Loucy (cell line): Measurements from ENCODE around the gene PPFIA3.

Experiments
- H2AFZ ChIP-seq: fragments of 200-600 bp; sonication (generic); 2 replicates; pipeline ENCODE4 v1.6.0; 2016; ENCODE audit warnings: antibody characterized with exemption, mild to moderate bottlenecking, low read length, moderate library complexity
- H3F3A ChIP-seq: fragments of 200-600 bp; 2 replicates; pipeline ENCODE4 v1.6.0; 2016; ENCODE audit warnings: antibody characterized with exemption, low read depth, mild to moderate bottlenecking
- H3K27me3 ChIP-seq: fragments of 200-600 bp; sonication (generic); 2 replicates; pipeline ENCODE4 v1.6.1; 2014; ENCODE audit warnings: low read length, mild to moderate bottlenecking; ENCODE audit not compliant: insufficient read depth, poor library complexity, severe bottlenecking
- H3K36me3 ChIP-seq: fragments of 200-600 bp; sonication (generic); 2 replicates; pipeline ENCODE4 v1.6.1; 2016; ENCODE audit warnings: low read length; ENCODE audit not compliant: insufficient read depth
- H3K4me1 ChIP-seq: fragments of 200-600 bp; sonication (generic); 2 replicates; pipeline ENCODE4 v1.5.1; 2014; ENCODE audit warnings: low read length, mild to moderate bottlenecking; ENCODE audit not compliant: insufficient read depth, poor library complexity, severe bottlenecking
- H3K4me2 ChIP-seq: fragments of 200-600 bp; sonication (generic); 2 replicates; pipeline ENCODE4 v1.6.0; 2014; ENCODE audit warnings: antibody characterized with exemption, low read length, low read depth, mild to moderate bottlenecking; ENCODE audit not compliant: poor library complexity, severe bottlenecking
- H3K4me3 ChIP-seq: fragments of 200-600 bp; sonication (generic); 2 replicates; pipeline ENCODE4 v1.5.1; 2014; ENCODE audit warnings: low read length, mild to moderate bottlenecking, mixed read lengths; ENCODE audit not compliant: poor library complexity, severe bottlenecking
- H3K79me2 ChIP-seq: fragments of 200-600 bp; sonication (generic); 2 replicates; pipeline ENCODE4 v1.6.1; 2014; ENCODE audit warnings: low read length; ENCODE audit not compliant: insufficient read depth
- H3K9ac ChIP-seq: fragments of 200-600 bp; sonication (generic); 2 replicates; pipeline ENCODE4 v1.6.0; 2014; ENCODE audit warnings: mild to moderate bottlenecking, low read depth, low read length, moderate library complexity; ENCODE audit not compliant: poor library complexity, severe bottlenecking
- H3K9me2 ChIP-seq: fragments of 200-600 bp; sonication (generic); replicated peaks from 2 replicates; pipeline ENCODE4 v1.6.1; 2016; ENCODE audit warnings: low read depth, low read length, mixed read lengths
- H3K9me3 ChIP-seq: fragments of 200-600 bp; sonication (generic); 2 replicates; pipeline ENCODE4 v1.6.1; 2014; ENCODE audit warnings: mild to moderate bottlenecking, antibody characterized with exemption, low read length, low read depth; ENCODE audit not compliant: insufficient read depth
- H4K20me1 ChIP-seq: fragments of 200-600 bp; sonication (generic); 2 replicates; pipeline ENCODE4 v1.6.0; 2014; ENCODE audit warnings: antibody characterized with exemption, low read length, mild to moderate bottlenecking; ENCODE audit not compliant: insufficient read depth, poor library complexity, severe bottlenecking
- EZH2phosphoT487 ChIP-seq: fragments of 200-600 bp; IDR thresholded peaks from 2 replicates; pipeline ENCODE4 v1.6.1; 2018; ENCODE audit warnings: antibody characterized with exemption, mild to moderate bottlenecking, moderate library complexity, borderline replicate concordance
- TF ChIP-seq, protein P1 (sequence below): fragments of 200-600 bp; sonication (generic); conservative IDR thresholded peaks from 2 replicates; pipeline ENCODE4 v1.5.1; 2014; ENCODE audit warnings: mild to moderate bottlenecking, antibody characterized with exemption, low read length

Gene PPFIA3

DNA sequence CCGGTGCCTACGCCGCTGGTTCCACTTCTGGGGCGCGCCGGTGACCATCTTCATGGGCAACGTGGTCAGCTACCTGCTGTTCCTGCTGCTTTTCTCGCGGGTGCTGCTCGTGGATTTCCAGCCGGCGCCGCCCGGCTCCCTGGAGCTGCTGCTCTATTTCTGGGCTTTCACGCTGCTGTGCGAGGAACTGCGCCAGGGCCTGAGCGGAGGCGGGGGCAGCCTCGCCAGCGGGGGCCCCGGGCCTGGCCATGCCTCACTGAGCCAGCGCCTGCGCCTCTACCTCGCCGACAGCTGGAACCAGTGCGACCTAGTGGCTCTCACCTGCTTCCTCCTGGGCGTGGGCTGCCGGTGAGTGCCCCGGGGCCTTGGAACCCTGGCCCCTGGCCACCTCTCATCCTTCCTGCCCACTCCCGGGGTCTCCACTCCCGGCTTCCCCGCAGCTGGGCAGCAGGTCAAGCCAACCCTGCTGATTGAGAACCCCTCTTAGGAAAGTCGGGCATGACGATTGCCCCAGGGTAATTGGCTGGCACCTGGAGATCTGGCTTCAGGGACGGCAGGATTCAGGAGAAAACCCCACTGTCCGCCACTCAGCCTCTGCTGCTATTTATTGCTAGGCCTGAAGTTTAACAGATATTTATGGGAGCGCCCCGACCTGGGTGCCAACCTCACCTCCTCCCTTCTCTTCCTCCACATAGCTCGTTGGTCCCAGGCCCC, 77.3 kb downstream of the PPFIA3 start:
- no peak overlapping the region for H3K9ac ChIP-seq
- TF ChIP-seq EZH2phosphoT487, result no peak
- TF ChIP-seq, protein P1, sequence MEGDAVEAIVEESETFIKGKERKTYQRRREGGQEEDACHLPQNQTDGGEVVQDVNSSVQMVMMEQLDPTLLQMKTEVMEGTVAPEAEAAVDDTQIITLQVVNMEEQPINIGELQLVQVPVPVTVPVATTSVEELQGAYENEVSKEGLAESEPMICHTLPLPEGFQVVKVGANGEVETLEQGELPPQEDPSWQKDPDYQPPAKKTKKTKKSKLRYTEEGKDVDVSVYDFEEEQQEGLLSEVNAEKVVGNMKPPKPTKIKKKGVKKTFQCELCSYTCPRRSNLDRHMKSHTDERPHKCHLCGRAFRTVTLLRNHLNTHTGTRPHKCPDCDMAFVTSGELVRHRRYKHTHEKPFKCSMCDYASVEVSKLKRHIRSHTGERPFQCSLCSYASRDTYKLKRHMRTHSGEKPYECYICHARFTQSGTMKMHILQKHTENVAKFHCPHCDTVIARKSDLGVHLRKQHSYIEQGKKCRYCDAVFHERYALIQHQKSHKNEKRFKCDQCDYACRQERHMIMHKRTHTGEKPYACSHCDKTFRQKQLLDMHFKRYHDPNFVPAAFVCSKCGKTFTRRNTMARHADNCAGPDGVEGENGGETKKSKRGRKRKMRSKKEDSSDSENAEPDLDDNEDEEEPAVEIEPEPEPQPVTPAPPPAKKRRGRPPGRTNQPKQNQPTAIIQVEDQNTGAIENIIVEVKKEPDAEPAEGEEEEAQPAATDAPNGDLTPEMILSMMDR, result no peak
- H2AFZ ChIP-seq, result no peak overlapping the region
- no peak overlapping the region for H3K4me3 ChIP-seq
- H3K4me2 ChIP-seq, result no peak overlapping the region
- H4K20me1 ChIP-seq, result no peaks in the 10 kb centered on the region
- H3K9me2 ChIP-seq, result no peaks in the 10 kb centered on the region
- H3K79me2 ChIP-seq, result no peaks in the 10 kb centered on the region
- no peaks in the 10 kb centered on the region for H3K9me3 ChIP-seq
- no peaks in the 10 kb centered on the region for H3F3A ChIP-seq
- H3K36me3 ChIP-seq, result no peaks in the 10 kb centered on the region
- H3K27me3 ChIP-seq, result no peaks in the 10 kb centered on the region
- H3K4me1 ChIP-seq, result no peaks in the 10 kb centered on the region

DNA sequence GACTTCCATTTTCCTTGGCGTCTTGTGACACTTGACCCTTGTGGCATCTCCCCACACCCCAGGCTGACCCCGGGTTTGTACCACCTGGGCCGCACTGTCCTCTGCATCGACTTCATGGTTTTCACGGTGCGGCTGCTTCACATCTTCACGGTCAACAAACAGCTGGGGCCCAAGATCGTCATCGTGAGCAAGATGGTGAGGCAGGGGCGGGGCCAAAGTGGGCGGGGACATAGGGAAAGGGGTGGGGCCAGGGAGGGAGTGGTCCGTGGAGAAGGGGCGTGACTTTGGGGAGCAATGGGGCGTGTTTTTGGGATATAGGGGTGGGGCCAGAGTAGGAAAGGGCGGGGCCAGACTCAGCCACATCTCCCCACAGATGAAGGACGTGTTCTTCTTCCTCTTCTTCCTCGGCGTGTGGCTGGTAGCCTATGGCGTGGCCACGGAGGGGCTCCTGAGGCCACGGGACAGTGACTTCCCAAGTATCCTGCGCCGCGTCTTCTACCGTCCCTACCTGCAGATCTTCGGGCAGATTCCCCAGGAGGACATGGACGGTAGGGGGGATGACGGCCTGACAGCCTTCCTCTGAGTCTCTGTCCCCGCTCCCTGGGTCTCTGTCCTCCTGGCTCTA, 81.0 kb downstream of the PPFIA3 start:
- no peaks in the 10 kb centered on the region for H3K79me2 ChIP-seq
- no peak overlapping the region for H3K4me3 ChIP-seq
- TF ChIP-seq, protein P1, result no peak
- TF ChIP-seq EZH2phosphoT487, result no peak
- no peaks in the 10 kb centered on the region for H3K36me3 ChIP-seq
- H3K27me3 ChIP-seq, result no peaks in the 10 kb centered on the region
- no peak overlapping the region for H2AFZ ChIP-seq
- H3K9me2 ChIP-seq, result no peaks in the 10 kb centered on the region
- H3K9ac ChIP-seq, result no peak overlapping the region
- H3K4me2 ChIP-seq, result peak overlapping the region; percentile 63
- no peaks in the 10 kb centered on the region for H3F3A ChIP-seq
- H3K9me3 ChIP-seq, result no peaks in the 10 kb centered on the region
- no peaks in the 10 kb centered on the region for H3K4me1 ChIP-seq
- H4K20me1 ChIP-seq, result no peaks in the 10 kb centered on the region
